Stimulated activated CD4-positive, alpha-beta T cell treated with anti-CD3 and anti-CD28 coated beads, TNF-alpha, amount 100 ng/mL, for 1 hour (primary cell): ENCODE measurements around the gene SLC39A9.
A peak's percentile ranks its signal among the peaks of the same experiment; 100 is the strongest.

Experiments used
- DNase-seq, 3 donors: peaks; one replicate each; pipeline ENCODE4 v3.0.0-alpha.2; 2020; ENCODE audit warnings: low read depth in 3 of 3, low spot score in 1 of 3

The SLC39A9 gene, protein sequence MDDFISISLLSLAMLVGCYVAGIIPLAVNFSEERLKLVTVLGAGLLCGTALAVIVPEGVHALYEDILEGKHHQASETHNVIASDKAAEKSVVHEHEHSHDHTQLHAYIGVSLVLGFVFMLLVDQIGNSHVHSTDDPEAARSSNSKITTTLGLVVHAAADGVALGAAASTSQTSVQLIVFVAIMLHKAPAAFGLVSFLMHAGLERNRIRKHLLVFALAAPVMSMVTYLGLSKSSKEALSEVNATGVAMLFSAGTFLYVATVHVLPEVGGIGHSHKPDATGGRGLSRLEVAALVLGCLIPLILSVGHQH

DNA sequence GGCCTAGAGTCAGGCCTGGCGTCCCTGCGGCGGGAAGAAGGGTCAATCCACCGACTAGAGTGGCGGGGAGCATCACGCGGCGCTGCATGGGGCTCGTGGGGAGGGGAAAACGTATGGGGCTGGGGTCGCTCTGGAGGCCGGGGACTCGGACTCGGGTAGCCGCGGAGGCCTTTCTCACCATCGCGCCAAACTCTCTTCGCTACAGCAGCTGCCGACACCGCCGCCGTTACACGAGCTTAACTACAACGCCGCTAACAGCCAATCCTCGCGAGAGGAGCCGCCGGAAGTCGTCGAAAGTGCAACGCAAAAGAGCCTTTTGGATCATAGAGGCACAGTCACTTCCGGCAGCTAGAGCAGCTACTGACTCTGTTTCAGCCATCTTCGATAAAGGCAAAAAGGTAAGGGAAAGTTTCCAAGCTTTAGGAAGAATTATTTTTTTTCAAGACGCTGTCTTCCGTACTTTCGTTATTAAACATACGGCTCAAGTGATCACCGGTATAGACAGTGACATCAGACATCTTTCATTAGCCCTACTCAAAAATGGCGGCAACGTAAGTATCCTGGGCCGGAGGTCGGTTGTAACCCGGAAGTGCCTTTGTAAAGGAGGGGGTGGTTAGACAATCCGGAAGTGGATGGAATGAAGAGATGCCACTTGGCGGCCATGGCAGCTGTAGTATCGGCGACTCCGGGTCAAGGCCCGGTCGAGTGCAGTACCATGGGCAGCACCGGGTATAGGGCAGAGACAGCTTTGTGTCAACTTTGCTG, at the start of gene SLC39A9, which contains the start of gene ERH:
Gene SLC39A9 (plus strand): TSS at position 640 of the 765 bp plus-strand sequence. CDS start 678 bp downstream, outside the sequence.
Gene ERH (minus strand): TSS at position 247 of the 765 bp plus-strand sequence. CDS start 66 bp downstream, at position 181.
- peak; percentile 78 to 84 (median 82) for DNase-seq

DNA sequence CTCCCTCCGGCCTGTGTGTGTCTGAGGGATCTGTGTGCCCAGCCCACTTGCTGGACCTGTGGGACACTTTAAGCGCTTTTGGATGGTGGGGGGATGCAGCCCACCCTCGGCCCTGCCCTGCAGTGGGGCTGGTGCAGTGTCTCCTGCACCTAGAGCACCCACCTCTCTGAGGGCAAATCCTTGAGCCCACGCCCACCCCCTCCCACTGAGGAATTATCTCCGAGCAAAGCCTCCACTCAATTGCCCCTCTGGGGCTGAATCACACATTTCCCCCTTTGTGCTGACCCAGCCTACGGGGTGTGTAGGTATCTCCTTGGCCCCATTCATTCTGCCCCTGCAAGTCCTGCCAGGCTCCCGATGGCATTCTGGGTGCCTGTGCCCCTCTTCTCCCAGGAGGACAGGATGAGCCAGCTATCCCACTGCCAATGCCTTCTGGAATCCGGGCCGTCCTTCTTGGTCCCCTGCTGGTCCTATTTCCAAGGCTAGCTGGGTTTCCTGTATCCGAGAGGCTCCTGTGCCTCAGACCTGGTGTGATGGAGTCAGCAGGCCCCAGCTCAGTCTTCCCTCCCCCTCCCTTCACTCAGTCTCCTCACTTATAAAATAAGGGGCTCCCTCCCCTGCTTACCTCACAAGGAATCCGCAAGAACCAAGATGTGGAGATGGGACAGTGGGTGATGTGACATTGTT, 49.3 kb upstream of the SLC39A9 start:
- no peak for DNase-seq

DNA sequence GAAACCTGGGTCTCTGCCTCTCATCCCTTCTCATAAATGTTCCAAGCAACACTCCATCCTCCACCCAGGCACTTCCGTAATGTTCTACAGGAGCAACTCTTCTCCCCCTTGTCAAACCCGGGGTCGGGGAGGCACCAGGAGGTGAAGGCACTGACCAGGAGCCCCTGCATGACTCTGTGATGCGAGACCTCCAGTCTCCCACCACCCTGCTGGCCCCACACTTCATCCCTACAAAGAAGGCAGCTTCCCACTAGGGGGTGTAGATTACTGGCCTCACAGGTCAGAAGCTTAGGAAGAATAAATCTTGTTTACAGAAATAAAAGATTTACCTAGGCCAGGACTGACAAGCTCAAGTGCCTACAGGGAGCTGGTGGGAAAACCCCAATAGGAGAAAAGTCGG, 47.6 kb upstream of the SLC39A9 start:
- no peak for DNase-seq

DNA sequence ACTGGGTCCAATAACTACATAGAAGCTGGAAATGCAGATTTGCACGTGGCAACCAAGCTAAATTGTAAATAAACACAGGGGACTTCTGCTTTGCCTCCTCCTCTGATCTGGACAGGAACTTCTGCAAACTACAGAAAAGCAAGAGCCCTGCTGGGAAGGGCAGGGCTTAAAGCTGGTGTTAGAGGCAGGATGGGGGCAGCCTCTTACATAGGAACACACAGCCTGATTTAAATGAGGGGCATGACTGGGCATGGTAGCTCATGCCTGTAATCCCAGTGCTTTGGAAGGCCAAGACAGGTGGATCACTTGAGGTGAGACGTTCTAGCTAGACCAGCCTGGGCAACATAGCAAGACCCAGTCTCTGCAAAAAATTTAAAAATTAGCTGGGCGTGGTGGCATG, 47.1 kb upstream of the SLC39A9 start:
- DNase-seq: no peak

- DNase-seq: no peak
Observed at GRCh38 chr14:69351911-69352310, 46.6 kb upstream of the SLC39A9 start.

GRCh38 chr14:69353168-69353567, 45.3 kb upstream of the SLC39A9 start:
- no peak for DNase-seq

- peak in 2 of 3 donors; percentile 7 to 42 for DNase-seq
Observed at GRCh38 chr14:69354383-69355153, 43.9 kb upstream of the SLC39A9 start.

DNA sequence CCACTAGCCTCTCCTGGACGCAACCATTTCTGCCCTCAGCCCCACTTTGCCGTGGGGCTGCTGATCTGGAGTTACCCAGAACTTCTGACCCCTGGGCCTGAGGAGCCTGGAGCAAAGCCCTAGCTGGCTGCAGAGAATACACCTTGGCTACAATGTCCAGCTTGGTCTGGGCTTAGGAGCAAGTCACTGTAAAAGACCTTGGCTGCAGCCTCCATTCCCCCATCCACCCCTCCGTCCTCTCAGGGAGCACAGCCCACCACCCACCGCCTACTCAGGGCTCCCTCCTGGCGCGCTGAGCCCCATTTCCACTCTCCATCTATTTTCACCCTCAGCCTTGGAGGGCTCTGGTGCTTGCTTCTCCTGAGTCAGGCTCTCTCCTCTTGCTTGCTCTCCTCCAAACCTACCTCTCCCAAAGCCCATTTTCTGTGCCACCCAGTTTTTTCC, 43.3 kb upstream of the SLC39A9 start:
- DNase-seq: no peak

DNA sequence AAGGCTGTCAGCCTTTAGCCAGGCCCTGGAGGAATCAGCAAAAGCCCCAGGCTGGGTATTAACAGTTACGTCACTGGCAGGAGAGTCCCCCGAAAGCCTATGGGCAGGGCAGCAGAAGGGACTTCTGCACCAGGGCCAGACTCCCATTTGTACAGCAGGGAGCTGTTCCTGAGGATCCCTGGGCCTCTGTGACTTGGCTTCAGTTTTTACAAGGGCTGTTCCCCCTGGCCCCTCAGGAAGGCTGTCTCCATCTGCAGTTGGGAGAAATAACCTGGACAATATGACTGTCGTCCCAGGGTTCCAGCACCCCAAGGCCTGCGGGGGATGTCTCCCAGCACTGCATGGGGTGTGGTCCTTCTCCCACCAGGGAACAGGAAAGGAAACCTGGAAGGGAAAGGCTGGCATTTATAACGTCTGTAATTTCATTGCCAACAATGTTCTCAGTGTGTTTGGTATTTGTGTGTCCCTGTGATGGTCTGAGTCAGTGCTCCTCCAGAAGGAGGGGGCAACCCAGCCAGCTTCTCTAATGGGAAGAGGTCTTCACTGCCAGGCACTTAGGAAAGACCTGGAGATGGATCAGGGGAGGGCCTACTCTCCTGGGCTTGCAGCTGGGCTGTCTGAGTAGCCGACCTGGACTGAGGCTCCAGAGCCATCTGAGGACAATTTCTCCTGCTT, 42.7 kb upstream of the SLC39A9 start:
- no peak for DNase-seq

DNA sequence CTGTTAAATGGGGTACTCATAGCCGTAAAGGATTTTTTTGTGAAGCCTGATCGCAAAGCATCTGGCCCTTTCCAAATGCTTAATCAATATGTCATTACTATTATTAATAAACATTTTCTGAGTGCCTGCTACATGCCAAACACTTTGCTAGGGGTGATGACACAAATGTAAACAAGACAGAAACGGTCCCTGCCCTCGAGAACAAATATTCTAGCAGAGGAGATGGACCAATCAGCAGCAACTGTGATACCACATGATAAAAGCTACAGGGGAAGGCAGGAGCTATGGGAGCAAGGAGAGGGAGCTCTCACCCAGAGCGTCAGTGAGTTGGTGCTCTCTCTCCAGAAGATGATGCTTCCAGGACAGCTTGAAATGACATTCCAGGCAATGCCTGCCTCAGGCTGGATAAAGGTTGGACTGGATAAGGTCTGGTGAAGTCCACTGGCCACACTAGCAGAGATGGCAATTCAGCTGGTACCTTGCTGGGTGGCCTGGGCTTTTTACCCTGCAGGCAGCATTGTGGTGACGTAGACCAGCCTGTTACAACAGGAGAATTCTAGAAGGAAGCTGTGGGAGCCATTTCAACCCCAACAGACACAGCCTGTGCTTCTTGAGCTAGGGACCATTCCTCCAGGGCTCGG, 41.5 kb upstream of the SLC39A9 start:
- DNase-seq: no peak

DNA sequence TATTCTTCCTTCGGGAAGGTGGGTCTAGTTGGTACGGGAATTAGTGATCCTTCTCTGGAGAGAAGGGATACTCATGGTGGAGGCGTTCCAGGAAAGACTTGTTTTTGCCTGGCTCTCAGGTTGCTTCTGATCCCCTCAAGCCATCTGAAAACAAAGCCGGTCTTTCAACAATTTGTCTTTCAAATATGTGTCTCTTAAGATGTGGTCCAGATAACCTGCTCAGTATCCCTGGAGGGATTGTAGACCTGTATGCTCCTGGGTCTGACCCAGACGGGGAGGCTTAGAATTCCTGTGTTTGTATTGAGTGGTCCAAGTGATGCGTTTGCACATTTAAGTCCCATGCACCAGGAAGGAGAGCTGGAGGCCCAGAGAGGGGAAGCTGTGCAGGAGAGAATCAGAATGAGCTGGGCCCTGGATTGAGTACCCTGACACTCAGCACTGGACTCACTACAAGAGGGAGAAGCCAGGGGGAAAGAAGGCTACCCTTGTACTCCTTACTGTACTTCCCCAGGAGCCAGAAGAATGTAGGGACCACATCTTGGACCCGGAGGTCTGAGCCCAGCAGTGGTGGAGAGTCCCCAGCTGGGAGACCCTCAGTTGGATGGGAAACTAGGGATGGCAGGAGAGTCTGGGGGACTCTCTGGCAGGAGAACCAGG, 40.8 kb upstream of the SLC39A9 start:
- no peak for DNase-seq

- DNase-seq: no peak
Observed at GRCh38 chr14:69358233-69358963, 40.1 kb upstream of the SLC39A9 start.

- DNase-seq: no peak
Observed at GRCh38 chr14:69358966-69359365, 39.5 kb upstream of the SLC39A9 start.

- DNase-seq: no peak
Observed at GRCh38 chr14:69360438-69361108, 37.9 kb upstream of the SLC39A9 start.

- no peak for DNase-seq
Observed at GRCh38 chr14:69363055-69363454, 35.4 kb upstream of the SLC39A9 start.

DNA sequence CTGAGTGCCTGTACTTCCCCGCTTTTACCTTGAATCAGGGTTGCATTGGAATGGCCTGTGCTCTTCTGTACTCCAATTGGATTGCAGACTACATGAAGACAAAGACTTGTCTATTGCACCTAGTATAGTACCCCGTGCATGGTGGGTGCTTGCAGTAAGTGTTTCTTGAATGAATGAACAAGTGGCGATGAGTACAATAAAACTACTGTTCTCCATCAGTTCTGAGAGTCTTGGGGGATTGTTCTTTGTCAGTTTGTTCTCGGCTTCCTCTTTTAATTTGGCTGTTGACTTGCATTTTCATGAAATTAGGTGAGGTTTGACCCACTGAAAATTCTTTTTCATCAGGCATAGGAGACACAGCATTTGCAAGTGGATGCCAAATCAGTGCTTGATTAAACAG, 34.5 kb upstream of the SLC39A9 start:
- DNase-seq: no peak

DNA sequence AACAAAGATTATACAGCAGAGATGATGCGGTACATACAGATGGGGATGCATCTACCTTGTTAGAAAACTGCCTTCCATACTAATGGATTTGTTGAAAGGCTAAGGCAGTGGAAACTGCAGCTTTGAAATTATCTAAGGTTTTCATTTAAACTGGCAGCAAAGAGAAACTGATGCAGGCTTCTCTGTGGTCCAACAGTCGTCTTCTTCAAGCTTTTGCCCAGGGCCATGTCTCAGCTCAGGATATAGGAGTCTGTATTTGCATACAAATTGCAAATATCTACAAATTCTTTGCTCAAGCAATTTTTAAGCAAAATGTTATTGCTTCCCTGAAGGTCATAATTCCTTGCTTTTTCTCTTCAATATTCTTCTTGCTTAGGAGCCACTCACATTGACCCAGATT, 34.1 kb upstream of the SLC39A9 start:
- DNase-seq: no peak

GRCh38 chr14:69366069-69366468, 32.4 kb upstream of the SLC39A9 start:
- no peak for DNase-seq
